Glutamatergic neuron (in vitro differentiated cells): ENCODE measurements around the gene RPS6KA5. TPM values are rescaled to one million over a fixed set of nuclear protein-coding genes. Genes with fewer than 3 reads are reported as not detected.
"Not testable (repeated sequence)": the region's sequence is repeated elsewhere in the genome, so short reads cannot be mapped to it uniquely, and the experiment has no call there.

Experiments used
- DNase-seq: peaks from one replicate; pipeline ENCODE4 v3.0.0; 2022
- H3K27ac Mint-ChIP-seq: one replicate; pipeline ENCODE4 v1.8.0; 2020; ENCODE audit warnings: mild to moderate bottlenecking, mixed read lengths, inconsistent platforms; ENCODE audit not compliant: unreplicated experiment
- H3K27me3 Mint-ChIP-seq: one replicate; pipeline ENCODE4 v1.8.0; 2020; ENCODE audit warnings: mild to moderate bottlenecking, moderate library complexity, mixed read lengths, inconsistent platforms; ENCODE audit not compliant: unreplicated experiment
- H3K36me3 Mint-ChIP-seq: one replicate; pipeline ENCODE4 v1.8.0; 2020; ENCODE audit warnings: mild to moderate bottlenecking, mixed read lengths, inconsistent platforms; ENCODE audit not compliant: unreplicated experiment
- H3K4me1 Mint-ChIP-seq: one replicate; pipeline ENCODE4 v1.8.0; 2020; ENCODE audit warnings: mild to moderate bottlenecking, low read depth, mixed read lengths, inconsistent platforms; ENCODE audit not compliant: unreplicated experiment
- H3K4me3 Mint-ChIP-seq: one replicate; pipeline ENCODE4 v1.8.0; 2020; ENCODE audit warnings: mild to moderate bottlenecking, mixed read lengths, inconsistent platforms; ENCODE audit not compliant: unreplicated experiment
- H3K9me3 Mint-ChIP-seq: one replicate; pipeline ENCODE4 v1.8.0; 2020; ENCODE audit warnings: mild to moderate bottlenecking, moderate library complexity, mixed read lengths, inconsistent platforms; ENCODE audit not compliant: unreplicated experiment
- CTCF ChIP-seq: fragments of 200-600 bp; sonication (generic); IDR thresholded peaks from one replicate; pipeline ENCODE4 v1.5.0; 2021; ENCODE audit not compliant: partially characterized antibody, unreplicated experiment
- total RNA-seq: library from RNA; stranded (reverse); fragmentation: NEBNext Ultra II Directional; extraction: Animal tissue kit (Norgen Biotek cat#: 25700); gene quantifications from one replicate; pipeline ENCODE4 v1.2.1, GENCODE V29; 2021; ENCODE audit not compliant: unreplicated experiment

Gene RPS6KA5
- total RNA-seq, 1 donor from 2014 or later, result 3.8 TPM

DNA sequence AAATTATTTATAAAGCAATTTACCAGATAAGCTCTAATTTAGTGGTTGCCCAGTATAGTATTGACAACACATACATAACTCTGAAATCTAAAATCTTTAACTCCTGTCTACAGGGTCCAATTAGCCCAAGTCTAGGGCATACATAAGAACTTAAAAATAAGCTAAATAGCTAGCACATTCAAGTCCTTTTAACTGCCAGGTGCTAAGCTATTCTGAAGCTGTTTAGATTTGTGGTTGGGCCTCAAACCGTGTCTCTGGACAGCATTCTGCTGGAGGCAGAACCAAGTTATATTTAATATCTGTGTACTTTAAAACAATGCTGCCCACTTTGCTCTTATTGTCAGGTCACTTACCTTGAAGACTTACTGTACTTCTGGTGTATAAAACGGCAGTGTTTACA is 19.0 kb downstream of the RPS6KA5 start:
- Mint-ChIP-seq H3K4me1 (peaks cover 28% of the 10 kb centered on the region), H3K36me3 (no peaks in the 10 kb centered on the region), H3K27me3 (peaks cover 2% of the 10 kb centered on the region), H3K27ac (no peak overlapping the region), H3K4me3 (no peak overlapping the region), H3K9me3 (peaks cover 2% of the 10 kb centered on the region)
- TF ChIP-seq CTCF, result no peak
- no peak for DNase-seq

DNA sequence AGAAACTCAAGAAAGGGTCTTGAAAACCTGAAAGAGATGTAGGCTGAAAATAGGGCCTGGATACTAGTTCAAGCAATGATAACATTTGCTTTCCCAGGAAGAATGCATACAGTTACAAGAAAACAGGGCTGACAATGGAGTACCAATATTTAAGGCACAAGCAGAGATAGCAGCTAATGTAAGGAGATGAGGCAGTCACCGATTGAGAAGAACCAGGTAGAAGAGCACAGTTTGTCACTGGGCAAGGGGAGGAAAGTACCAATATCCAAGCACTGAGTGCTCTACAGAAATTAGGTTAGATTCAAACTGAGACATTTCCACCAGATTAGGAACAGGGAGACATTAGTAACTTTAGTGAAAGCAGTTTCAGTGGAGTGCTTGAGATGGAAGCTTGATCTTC is 19.9 kb downstream of the RPS6KA5 start:
- Mint-ChIP-seq H3K27ac (no peak overlapping the region), H3K4me3 (no peak overlapping the region), H3K9me3 (peaks cover 2% of the 10 kb centered on the region), H3K4me1 (peaks cover 35% of the 10 kb centered on the region), H3K36me3 (no peaks in the 10 kb centered on the region), H3K27me3 (peaks cover 2% of the 10 kb centered on the region)
- TF ChIP-seq CTCF, result no peak
- DNase-seq, result no peak

DNA sequence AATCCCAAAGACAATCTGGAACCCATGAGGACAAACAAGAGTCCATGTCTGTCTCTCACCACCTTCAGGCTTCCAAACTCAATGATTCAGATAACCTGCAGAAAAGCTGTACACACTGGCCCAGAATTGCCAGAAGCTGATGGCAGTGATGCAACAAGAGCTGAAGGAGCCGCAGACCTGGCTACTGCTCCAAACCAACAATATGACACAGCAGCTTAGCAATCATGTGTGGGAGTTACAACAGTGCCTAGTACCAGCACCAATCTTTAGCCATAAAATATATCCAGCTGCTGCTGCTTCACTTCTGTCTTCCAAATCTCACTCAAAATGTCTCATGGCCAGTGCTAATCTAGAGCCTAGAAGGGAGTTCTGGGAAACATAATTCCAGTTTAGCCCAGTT is 22.0 kb downstream of the RPS6KA5 start:
- Mint-ChIP-seq H3K9me3 (peaks cover 2% of the 10 kb centered on the region), H3K27me3 (peaks cover 2% of the 10 kb centered on the region), H3K36me3 (no peaks in the 10 kb centered on the region), H3K4me3 (peak overlapping the region; percentile 14), H3K27ac (peak overlapping the region; percentile 16), H3K4me1 (peaks cover 35% of the 10 kb centered on the region)
- no peak for TF ChIP-seq CTCF
- DNase-seq, result no peak

DNA sequence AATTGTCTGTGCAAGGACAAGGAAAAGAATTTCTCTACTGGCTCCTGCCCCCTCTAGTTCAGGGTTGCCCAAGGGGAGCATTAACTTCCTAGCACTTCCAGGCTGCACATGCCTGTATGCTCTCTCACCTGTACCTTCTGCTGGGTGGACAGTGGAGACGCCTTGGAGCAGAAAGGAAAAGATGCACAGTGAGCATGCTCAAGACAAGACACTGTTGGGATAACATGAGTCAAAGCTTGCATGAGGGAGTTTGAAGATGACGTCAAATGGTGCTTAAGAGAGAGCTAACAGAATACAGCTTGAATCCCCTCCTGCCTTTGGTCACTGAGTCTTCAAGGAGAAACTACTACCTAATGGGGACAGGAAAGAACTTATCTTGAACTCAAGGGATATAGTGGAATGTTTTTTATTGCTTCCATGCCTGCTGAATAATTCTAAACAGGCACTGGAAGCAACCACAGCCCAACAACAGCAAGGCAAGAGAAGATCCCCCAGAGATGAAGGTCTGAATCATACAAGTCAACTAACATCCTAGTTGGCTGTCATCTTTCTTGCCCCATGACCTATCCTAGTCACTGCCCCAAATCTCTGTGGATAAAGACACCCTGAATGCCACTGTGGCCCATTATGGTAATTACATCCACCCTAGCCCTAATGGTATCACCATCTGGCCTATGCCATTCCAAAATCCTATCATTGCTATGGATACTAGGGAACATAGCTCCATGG is 23.5 kb downstream of the RPS6KA5 start:
- H3K4me3 Mint-ChIP-seq, result no peak overlapping the region
- peaks cover 36% of the 10 kb centered on the region for H3K4me1 Mint-ChIP-seq
- H3K27me3 Mint-ChIP-seq, result peaks cover 2% of the 10 kb centered on the region
- peaks cover 2% of the 10 kb centered on the region for H3K9me3 Mint-ChIP-seq
- no peak for DNase-seq
- H3K27ac Mint-ChIP-seq, result no peak overlapping the region
- TF ChIP-seq CTCF, result no peak
- no peaks in the 10 kb centered on the region for H3K36me3 Mint-ChIP-seq

- H3K9me3 Mint-ChIP-seq, result peaks cover 2% of the 10 kb centered on the region
- TF ChIP-seq CTCF, result no peak
- H3K4me3 Mint-ChIP-seq, result no peak overlapping the region
- peaks cover 36% of the 10 kb centered on the region for H3K4me1 Mint-ChIP-seq
- DNase-seq, result no peak
- H3K36me3 Mint-ChIP-seq, result no peaks in the 10 kb centered on the region
- H3K27ac Mint-ChIP-seq, result peak overlapping the region; percentile 52
- peaks cover 2% of the 10 kb centered on the region for H3K27me3 Mint-ChIP-seq
Observed at GRCh38 chr14:91035855-91036254, 24.6 kb downstream of the RPS6KA5 start.

DNA sequence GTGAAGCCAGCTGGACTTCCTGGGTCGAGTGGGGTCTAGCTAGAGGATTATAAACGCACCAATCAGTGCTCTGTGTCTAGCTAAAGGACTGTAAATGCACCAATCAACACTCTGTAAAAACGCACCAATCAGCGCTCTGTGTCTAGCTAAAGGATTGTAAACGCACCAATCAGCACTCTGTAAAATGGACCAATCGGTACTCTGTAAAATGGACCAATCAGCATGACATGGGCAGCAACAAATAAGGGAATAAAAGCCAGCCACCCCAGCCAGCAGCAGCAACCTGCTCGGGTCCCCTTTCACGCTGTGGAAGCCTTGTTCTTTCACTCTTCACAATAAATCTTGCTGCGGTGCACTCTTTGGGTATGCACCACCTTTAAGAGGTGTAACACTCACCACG is 26.1 kb downstream of the RPS6KA5 start:
- H3K4me3 Mint-ChIP-seq, DNase-seq, H3K9me3 Mint-ChIP-seq, H3K27me3 Mint-ChIP-seq, H3K36me3 Mint-ChIP-seq, H3K27ac Mint-ChIP-seq: not testable (repeated sequence)
- H3K4me1 Mint-ChIP-seq, result peaks cover 32% of the 10 kb centered on the region
